HepG2 (cell line): Measurements from ENCODE around the gene BCL2A1. TPM values are rescaled to one million over a fixed set of nuclear protein-coding genes. Genes with fewer than 3 reads are reported as not detected.

ENCODE experiments used
- ATAC-seq: fragments of 200-7000 bp; cut with Tn5 transposase; 3 replicates; pipeline ENCODE4 v1.9.1; 2020; ENCODE audit warnings: mild to moderate bottlenecking, moderate library complexity
- BruUV-seq: library from RNA; stranded (reverse); fragments of 400-500 nt; replicated peaks from 2 replicates; lab custom pipeline; 2021; lab: Mats Ljungman, UMichigan
- CTCF ChIA-PET: fragments of 300-600 bp; formaldehyde crosslinking; extraction: SDS; loops from one replicate; lab custom pipeline; 2021; ENCODE audit warnings: low total read pairs, inconsistent platforms, low intra/inter-chr PET ratio; lab: Yijun Ruan, JAX
- POLR2A ChIA-PET: fragments of 350-600 bp; sonication (Branson Sonifier 250); formaldehyde crosslinking; loops from one replicate; lab custom pipeline; 2020; ENCODE audit warnings: antibody characterized with exemption, inconsistent platforms; lab: Yijun Ruan, JAX
- DNase-seq: peaks from one replicate; pipeline ENCODE4 v3.0.0-alpha.2; 2015; ENCODE audit warnings: low spot score
- FAIRE-seq: peaks from 3 replicates; lab custom pipeline; 2011; peaks lifted over from hg19 to GRCh38; lab: Jason Lieb, UNC
- H2AFZ ChIP-seq: one replicate; pipeline ENCODE4 v1.6.1; 2011; ENCODE audit warnings: low read length, inconsistent platforms
- H3K27ac ChIP-seq: fragments of 300-600 bp; 3 replicates; pipeline ENCODE4 v1.8.0; 2011; ENCODE audit warnings: mixed run types, mild to moderate bottlenecking, mixed read lengths, low read length, inconsistent platforms; ENCODE audit not compliant: insufficient read depth; ENCODE audit errors: extremely low read length
- H3K27me3 ChIP-seq, 2 experiments: fragments of 200-600 bp in 1 of 2; 2 replicates in 1 of 2; 3 replicates in 1 of 2; pipeline versions ENCODE4 v1.6.0 to v1.8.0; 2011; ENCODE audit warnings: low read length in 2 of 2, mild to moderate bottlenecking in 2 of 2, moderate library complexity in 2 of 2, inconsistent platforms in 1 of 2; ENCODE audit not compliant: insufficient read depth in 2 of 2, control insufficient read depth in 1 of 2
- H3K36me3 ChIP-seq, 2 experiments: fragments of 200-600 bp in 1 of 2; replicated peaks in 1 of 2; 2 replicates in 1 of 2; 3 replicates in 1 of 2; pipeline versions ENCODE4 v1.5.1 to v1.8.0; 2011; ENCODE audit warnings: low read length in 2 of 2, inconsistent platforms in 1 of 2; ENCODE audit not compliant: insufficient read depth in 2 of 2, control insufficient read depth in 1 of 2
- H3K4me1 ChIP-seq: 2 replicates; pipeline ENCODE4 v1.5.1; 2012; ENCODE audit warnings: low read length, inconsistent platforms; ENCODE audit not compliant: insufficient read depth
- H3K4me2 ChIP-seq: 2 replicates; pipeline ENCODE4 v1.6.0; 2011; ENCODE audit warnings: low read depth, low read length, inconsistent platforms
- H3K4me3 ChIP-seq, 3 experiments: fragments of 200-600 bp in 1 of 3; sonication (generic), shearing (Covaris generic) in 1 of 3; replicated peaks in 1 of 3; 2 replicates each; pipeline ENCODE4 v1.5.1; 2011 to 2016; ENCODE audit warnings: low read length in 3 of 3, inconsistent platforms in 2 of 3, low read depth in 2 of 3, mild to moderate bottlenecking in 2 of 3, control low read depth in 1 of 3, mixed read lengths in 1 of 3; ENCODE audit not compliant: insufficient read depth in 1 of 3
- H3K79me2 ChIP-seq: one replicate; pipeline ENCODE4 v1.6.1; 2011; ENCODE audit warnings: low read length, inconsistent platforms; ENCODE audit not compliant: insufficient read depth
- H3K9ac ChIP-seq: 2 replicates; pipeline ENCODE4 v1.6.0; 2011; ENCODE audit warnings: mild to moderate bottlenecking, low read depth, low read length, inconsistent platforms; ENCODE audit not compliant: insufficient read depth
- H3K9me3 ChIP-seq: 2 replicates; pipeline ENCODE4 v1.5.1; 2012; ENCODE audit warnings: mild to moderate bottlenecking, low read length
- H4K20me1 ChIP-seq: 2 replicates; pipeline ENCODE4 v1.6.0; 2011; ENCODE audit warnings: inconsistent platforms, mild to moderate bottlenecking, low read length, moderate library complexity; ENCODE audit not compliant: insufficient read depth
- FOXO4 ChIP-seq: sonication (generic); formaldehyde crosslinking; conservative IDR thresholded peaks from 2 replicates; pipeline ENCODE4 v1.8.1; 2023; ENCODE audit warnings: missing genetic modification reagents
- ZFP36L2 ChIP-seq: sonication (generic); formaldehyde crosslinking; IDR thresholded peaks from 2 replicates; pipeline ENCODE4 v1.4.0; 2020; ENCODE audit warnings: missing genetic modification reagents
- ZNF24 ChIP-seq: fragments of 450-650 bp; IDR thresholded peaks from 2 replicates; pipeline ENCODE4 v1.6.1; 2017; ENCODE audit warnings: antibody characterized with exemption, mild to moderate bottlenecking
- ZNF766 ChIP-seq: sonication (generic); formaldehyde crosslinking; IDR thresholded peaks from 2 replicates; pipeline ENCODE4 v1.5.0; 2020; ENCODE audit warnings: missing genetic modification reagents, borderline replicate concordance
- ZZZ3 ChIP-seq: sonication (generic); formaldehyde crosslinking; IDR thresholded peaks from 2 replicates; pipeline ENCODE4 v1.4.0; 2020; ENCODE audit warnings: missing genetic modification reagents, mild to moderate bottlenecking, borderline replicate concordance
- WGBS: methylation state at CpG from one replicate; pipeline ENCODE4 v1.1.6; 2017; ENCODE audit warnings: low lambda C conversion rate; 5-methylcytosine and 5-hydroxymethylcytosine counted together
- in situ Hi-C: cut with HindIII; loops from 2 replicates; pipeline ENCODE4 v1.10.0; 2017; ENCODE audit warnings: low pct_unique_long_range_greater_than_20kb; ENCODE audit not compliant: extremely low pct_ligation_motif_present
- intact Hi-C: fragments of 100-400 bp; cut with micrococcal nuclease; formaldehyde crosslinking; loops from one replicate; pipeline ENCODE4 v1.10.0; 2022; ENCODE audit not compliant: unreplicated experiment
- polyA plus RNA-seq, 8 experiments: library from polyadenylated mRNA; depleted of rRNA in 3 of 8; stranded (reverse) in 7 of 8; unstranded in 1 of 8; fragments of >200 nt; fragmentation: Illumina TruSeq in 4 of 8; extraction: Trizol in 4 of 8; gene quantifications; 2 replicates each; pipeline versions ENCODE4 v1.2.1 to v1.2.3, GENCODE V29; 2011 to 2016; ENCODE audit warnings: low read depth in 4 of 8, missing spikeins in 1 of 8, mixed read lengths in 1 of 8; ENCODE audit not compliant: insufficient read depth in 1 of 8
- total RNA-seq, 5 experiments: library from RNA; depleted of rRNA; stranded (reverse); fragments of >200 nt; fragmentation: Illumina TruSeq; extraction: Trizol; gene quantifications; 2 replicates each; pipeline ENCODE4 v1.2.3, GENCODE V29; 2016; ENCODE audit warnings: low read depth in 1 of 5
- TF ChIP-seq, protein P1 (sequence below): IDR thresholded peaks from 2 replicates; pipeline ENCODE4 v1.6.1; 2016; ENCODE audit warnings: missing biosample characterization, missing genetic modification reagents, low read depth
- TF ChIP-seq, protein P2 (sequence below): sonication (generic); formaldehyde crosslinking; IDR thresholded peaks from 2 replicates; pipeline ENCODE4 v1.4.0; 2020; ENCODE audit warnings: missing genetic modification reagents, mild to moderate bottlenecking, borderline replicate concordance

The BCL2A1 gene
- total and polyA plus RNA-seq, 2 of the 13 experiments (the other 11 are each of a cell fraction or from before 2014, with no cell fraction given) = 0.08 to 0.31 TPM

DNA sequence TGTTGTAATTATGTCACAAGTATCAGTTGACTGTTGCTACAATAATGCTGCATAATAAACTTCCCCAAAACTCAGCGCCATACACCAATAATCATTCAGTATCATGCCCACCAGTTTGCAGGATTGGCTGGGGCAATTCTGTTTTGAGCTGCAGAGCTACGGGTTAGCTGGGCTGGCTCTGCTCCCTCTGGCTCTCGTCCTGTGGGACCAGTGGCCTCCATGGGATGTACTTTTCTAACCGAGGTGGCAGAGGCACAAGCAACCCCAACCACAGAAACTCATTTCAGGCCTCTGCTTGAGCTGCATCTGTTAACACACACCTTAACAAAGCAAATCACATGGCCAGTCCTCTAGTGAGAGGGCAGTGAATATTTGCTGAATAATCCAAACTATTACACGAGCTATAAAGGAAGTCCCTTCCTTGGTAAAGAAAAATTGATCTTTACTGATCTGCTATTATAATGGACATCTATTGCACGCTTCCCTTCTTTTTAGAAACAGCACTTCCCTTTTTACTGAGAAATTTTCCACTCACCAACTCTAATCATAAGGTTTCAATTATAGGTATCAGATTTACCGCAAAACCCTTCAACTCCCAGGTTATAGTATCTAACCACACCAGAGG lies 10.9 kb upstream of the BCL2A1 start:
- 0 out of 2 replicates have a peak overlapping the region, but pooled peaks have one; percentile 30 for H3K4me2 ChIP-seq
- H3K36me3 ChIP-seq = no peaks in the 10 kb centered on the region
- CTCF ChIA-PET = no interaction called here
- POLR2A ChIA-PET = interaction anchor here (1.8 kb wide), 1 partner anchor 59 kb away, joined by 10 read pairs; no protein-coding TSS in a partner anchor
- H3K4me3 ChIP-seq = no peak overlapping the region
- peak overlapping the region; percentile 15 for H2AFZ ChIP-seq
- H3K9ac ChIP-seq = no peak overlapping the region
- no peaks in the 10 kb centered on the region for H3K79me2 ChIP-seq
- peaks cover 81% of the 10 kb centered on the region for H3K4me1 ChIP-seq
- WGBS = 61% methylated on average over 6 of the region's 7 CpGs
- no peaks in the 10 kb centered on the region for H3K9me3 ChIP-seq
- BruUV-seq = no TSS peak
- ATAC-seq (no peak), FAIRE-seq (no peak), DNase-seq (no peak)
- in situ Hi-C loops (no loop called here), intact Hi-C loops (no loop called here)
- peak overlapping the region; percentile 18 for H3K27ac ChIP-seq
- H3K27me3 ChIP-seq = no peaks in the 10 kb centered on the region
- TF ChIP-seq ZNF24 (no peak), ZNF766 (CRISPR knock-in tag) (no peak), FOXO4 (CRISPR knock-in tag) (no peak), ZFP36L2 (CRISPR knock-in tag) (no peak), ZZZ3 (CRISPR knock-in tag) (no peak)
- TF ChIP-seq, protein P1, sequence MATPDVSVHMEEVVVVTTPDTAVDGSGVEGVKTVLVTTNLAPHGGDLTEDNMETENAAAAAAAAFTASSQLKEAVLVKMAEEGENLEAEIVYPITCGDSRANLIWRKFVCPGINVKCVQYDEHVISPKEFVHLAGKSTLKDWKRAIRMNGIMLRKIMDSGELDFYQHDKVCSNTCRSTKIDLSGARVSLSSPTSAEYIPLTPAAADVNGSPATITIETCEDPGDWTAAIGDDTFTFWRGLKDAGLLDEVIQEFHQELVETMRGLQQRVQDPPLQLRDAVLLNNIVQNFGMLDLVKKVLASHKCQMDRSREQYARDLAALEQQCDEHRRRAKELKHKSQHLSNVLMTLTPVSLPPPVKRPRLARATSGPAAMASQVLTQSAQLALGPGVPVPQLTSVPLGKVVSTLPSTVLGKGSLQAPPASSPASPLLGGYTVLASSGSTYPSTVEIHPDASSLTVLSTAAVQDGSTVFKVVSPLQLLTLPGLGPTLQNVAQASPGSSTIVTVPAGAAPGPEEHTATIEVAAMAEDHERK = no peak
- TF ChIP-seq, protein P2, sequence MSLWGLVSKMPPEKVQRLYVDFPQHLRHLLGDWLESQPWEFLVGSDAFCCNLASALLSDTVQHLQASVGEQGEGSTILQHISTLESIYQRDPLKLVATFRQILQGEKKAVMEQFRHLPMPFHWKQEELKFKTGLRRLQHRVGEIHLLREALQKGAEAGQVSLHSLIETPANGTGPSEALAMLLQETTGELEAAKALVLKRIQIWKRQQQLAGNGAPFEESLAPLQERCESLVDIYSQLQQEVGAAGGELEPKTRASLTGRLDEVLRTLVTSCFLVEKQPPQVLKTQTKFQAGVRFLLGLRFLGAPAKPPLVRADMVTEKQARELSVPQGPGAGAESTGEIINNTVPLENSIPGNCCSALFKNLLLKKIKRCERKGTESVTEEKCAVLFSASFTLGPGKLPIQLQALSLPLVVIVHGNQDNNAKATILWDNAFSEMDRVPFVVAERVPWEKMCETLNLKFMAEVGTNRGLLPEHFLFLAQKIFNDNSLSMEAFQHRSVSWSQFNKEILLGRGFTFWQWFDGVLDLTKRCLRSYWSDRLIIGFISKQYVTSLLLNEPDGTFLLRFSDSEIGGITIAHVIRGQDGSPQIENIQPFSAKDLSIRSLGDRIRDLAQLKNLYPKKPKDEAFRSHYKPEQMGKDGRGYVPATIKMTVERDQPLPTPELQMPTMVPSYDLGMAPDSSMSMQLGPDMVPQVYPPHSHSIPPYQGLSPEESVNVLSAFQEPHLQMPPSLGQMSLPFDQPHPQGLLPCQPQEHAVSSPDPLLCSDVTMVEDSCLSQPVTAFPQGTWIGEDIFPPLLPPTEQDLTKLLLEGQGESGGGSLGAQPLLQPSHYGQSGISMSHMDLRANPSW (CRISPR knock-in tag) = no peak
- H4K20me1 ChIP-seq = no peaks in the 10 kb centered on the region
